ENCODE data around the gene VAV2.

DNA sequence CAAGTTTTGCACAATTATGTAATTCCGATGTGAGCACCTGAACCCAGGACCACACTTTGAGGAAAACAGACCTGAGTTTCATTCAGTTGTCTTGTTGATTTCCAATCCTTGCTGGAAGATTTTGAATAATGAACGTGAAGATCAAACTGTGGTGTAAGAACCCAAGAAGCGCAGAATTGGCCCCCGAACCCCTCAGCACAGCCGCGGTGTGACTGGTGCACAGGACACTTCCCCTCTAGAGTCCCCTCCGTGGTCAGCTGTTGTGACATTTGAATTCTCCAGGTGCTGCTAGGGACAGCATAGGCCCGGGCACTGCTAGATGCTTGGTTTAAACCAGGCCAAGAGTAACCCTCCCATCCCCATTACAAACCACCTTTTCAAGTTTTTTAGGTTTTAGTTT lies 34.9 kb upstream of the VAV2 start:
- TF ChIP-seq, protein P1, sequence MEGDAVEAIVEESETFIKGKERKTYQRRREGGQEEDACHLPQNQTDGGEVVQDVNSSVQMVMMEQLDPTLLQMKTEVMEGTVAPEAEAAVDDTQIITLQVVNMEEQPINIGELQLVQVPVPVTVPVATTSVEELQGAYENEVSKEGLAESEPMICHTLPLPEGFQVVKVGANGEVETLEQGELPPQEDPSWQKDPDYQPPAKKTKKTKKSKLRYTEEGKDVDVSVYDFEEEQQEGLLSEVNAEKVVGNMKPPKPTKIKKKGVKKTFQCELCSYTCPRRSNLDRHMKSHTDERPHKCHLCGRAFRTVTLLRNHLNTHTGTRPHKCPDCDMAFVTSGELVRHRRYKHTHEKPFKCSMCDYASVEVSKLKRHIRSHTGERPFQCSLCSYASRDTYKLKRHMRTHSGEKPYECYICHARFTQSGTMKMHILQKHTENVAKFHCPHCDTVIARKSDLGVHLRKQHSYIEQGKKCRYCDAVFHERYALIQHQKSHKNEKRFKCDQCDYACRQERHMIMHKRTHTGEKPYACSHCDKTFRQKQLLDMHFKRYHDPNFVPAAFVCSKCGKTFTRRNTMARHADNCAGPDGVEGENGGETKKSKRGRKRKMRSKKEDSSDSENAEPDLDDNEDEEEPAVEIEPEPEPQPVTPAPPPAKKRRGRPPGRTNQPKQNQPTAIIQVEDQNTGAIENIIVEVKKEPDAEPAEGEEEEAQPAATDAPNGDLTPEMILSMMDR (conservative IDR thresholded peaks at IDR 0.05; ENCODE audit: low read depth, low read length): no peak
- no peak for TF ChIP-seq EZH2 (IDR thresholded peaks at IDR 0.05; ENCODE audit: low read length, unreplicated experiment)
